KOPT-K1 (cell line): Measurements from ENCODE around the gene IQGAP3.

Experiments
- H3K27ac ChIP-seq: fragments of 200-600 bp; sonication (generic); 2 replicates; pipeline ENCODE4 v1.5.1; 2016; ENCODE audit warnings: antibody characterized with exemption, mild to moderate bottlenecking, low read depth, low read length; ENCODE audit not compliant: poor library complexity, severe bottlenecking
- H3K36me3 ChIP-seq: fragments of 200-600 bp; sonication (generic); 2 replicates; pipeline ENCODE4 v1.5.1; 2017; ENCODE audit warnings: antibody characterized with exemption, mild to moderate bottlenecking, low read length, moderate library complexity; ENCODE audit not compliant: insufficient read depth
- H3K9me3 ChIP-seq: fragments of 200-600 bp; sonication (generic); 2 replicates; pipeline ENCODE4 v1.5.1; 2017; ENCODE audit warnings: antibody characterized with exemption, low read length, mild to moderate bottlenecking; ENCODE audit not compliant: insufficient read depth, poor library complexity, severe bottlenecking

Gene IQGAP3

GRCh38 chr1:156497078-156497742 lies 75.2 kb downstream of the IQGAP3 start:
- Histone ChIP-seq H3K9me3 (no peaks in the 10 kb centered on the region), H3K27ac (no peak overlapping the region), H3K36me3 (peaks cover 11% of the 10 kb centered on the region; the same call in 1 of the 2 replicates)

GRCh38 chr1:156496211-156496761 lies 76.1 kb downstream of the IQGAP3 start:
- Histone ChIP-seq H3K36me3 (peaks cover 11% of the 10 kb centered on the region; the same call in 1 of the 2 replicates), H3K9me3 (no peaks in the 10 kb centered on the region), H3K27ac (no peak overlapping the region)

GRCh38 chr1:156495401-156496140 lies 76.8 kb downstream of the IQGAP3 start:
- no peak overlapping the region for H3K27ac ChIP-seq

GRCh38 chr1:156494309-156494895 lies 78.0 kb downstream of the IQGAP3 start:
- Histone ChIP-seq H3K27ac (peak overlapping the region; percentile 70), H3K36me3 (peaks cover 11% of the 10 kb centered on the region; the same call in 1 of the 2 replicates), H3K9me3 (no peaks in the 10 kb centered on the region)

More at GRCh38 chr1:156495401-156496140, 76.8 kb downstream of the IQGAP3 start:
- Histone ChIP-seq H3K9me3 (no peaks in the 10 kb centered on the region), H3K36me3 (peaks cover 11% of the 10 kb centered on the region; the same call in 1 of the 2 replicates)

GRCh38 chr1:156493742-156494141 lies 78.6 kb downstream of the IQGAP3 start:
- H3K9me3 ChIP-seq: no peaks in the 10 kb centered on the region
- H3K36me3 ChIP-seq: peaks cover 11% of the 10 kb centered on the region; the same call in 1 of the 2 replicates
- H3K27ac ChIP-seq: peak overlapping the region; percentile 70

GRCh38 chr1:156493154-156493631 lies 79.2 kb downstream of the IQGAP3 start:
- no peaks in the 10 kb centered on the region for H3K9me3 ChIP-seq
- H3K36me3 ChIP-seq: peaks cover 11% of the 10 kb centered on the region; the same call in 1 of the 2 replicates
- peak overlapping the region; percentile 70 for H3K27ac ChIP-seq

- Histone ChIP-seq H3K36me3 (peaks cover 11% of the 10 kb centered on the region; the same call in 1 of the 2 replicates), H3K27ac (peak overlapping the region; percentile 70), H3K9me3 (no peaks in the 10 kb centered on the region)
These were observed 79.7 kb downstream of the IQGAP3 start for GRCh38 chr1:156492591-156493080.

GRCh38 chr1:156492013-156492590 lies 80.3 kb downstream of the IQGAP3 start:
- no peaks in the 10 kb centered on the region for H3K9me3 ChIP-seq
- H3K36me3 ChIP-seq: peaks cover 11% of the 10 kb centered on the region; the same call in 1 of the 2 replicates
- peak overlapping the region; percentile 70 for H3K27ac ChIP-seq

GRCh38 chr1:156491151-156491949 lies 81.0 kb downstream of the IQGAP3 start:
- H3K36me3 ChIP-seq: peaks cover 11% of the 10 kb centered on the region; the same call in 1 of the 2 replicates
- peak overlapping the region; percentile 70 for H3K27ac ChIP-seq
- H3K9me3 ChIP-seq: no peaks in the 10 kb centered on the region

- peak overlapping the region; percentile 70 for H3K27ac ChIP-seq
These were observed 81.8 kb downstream of the IQGAP3 start for GRCh38 chr1:156490401-156491032.

GRCh38 chr1:156489935-156490293 lies 82.5 kb downstream of the IQGAP3 start:
- Histone ChIP-seq H3K9me3 (no peaks in the 10 kb centered on the region), H3K27ac (peak overlapping the region; percentile 70), H3K36me3 (peaks cover 6% of the 10 kb centered on the region; the same call in 1 of the 2 replicates)

More at GRCh38 chr1:156490401-156491032, 81.8 kb downstream of the IQGAP3 start:
- Histone ChIP-seq H3K36me3 (peaks cover 11% of the 10 kb centered on the region; the same call in 1 of the 2 replicates), H3K9me3 (no peaks in the 10 kb centered on the region)

- H3K36me3 ChIP-seq: peaks cover under 1% of the 10 kb centered on the region; the same call in 1 of the 2 replicates
- H3K27ac ChIP-seq: peak overlapping the region; percentile 70
- no peaks in the 10 kb centered on the region for H3K9me3 ChIP-seq
These were observed 83.0 kb downstream of the IQGAP3 start for GRCh38 chr1:156489166-156489934.
